HCT116 (cell line): ENCODE results near the gene ARHGAP12. TPM values are rescaled to one million over a fixed set of nuclear protein-coding genes. Genes with fewer than 3 reads are reported as not detected.

Experiments
- ATAC-seq: fragments of 200-7000 bp; cut with Tn5 transposase; 2 replicates; pipeline ENCODE4 v1.9.1; 2020; ENCODE audit warnings: mild to moderate bottlenecking, moderate library complexity
- BruUV-seq: library from RNA; stranded (reverse); fragments of 400-500 nt; replicated peaks from 2 replicates; lab custom pipeline; 2021; lab: Mats Ljungman, UMichigan
- CTCF ChIA-PET: fragments of 300-600 bp; sonication (Branson Sonifier 250); formaldehyde crosslinking; loops from one replicate; lab custom pipeline; 2021; ENCODE audit warnings: antibody characterized with exemption; lab: Charles Lee
- POLR2A ChIA-PET: fragments of 300-600, 350-600 bp; sonication (Branson Sonifier 250); formaldehyde crosslinking; loops from one replicate; lab custom pipeline; 2021; ENCODE audit warnings: antibody characterized with exemption; lab: Charles Lee
- RAD21 ChIA-PET, 2 experiments: fragments of 300-600 bp; sonication (Branson Sonifier 250); formaldehyde crosslinking; loops; one replicate each; lab custom pipeline; 2023; ENCODE audit warnings: low total read pairs in 2 of 2; ENCODE audit not compliant: uncharacterized antibody in 2 of 2, unreplicated experiment in 2 of 2, low non-redundant PET in 1 of 2; lab: Charles Lee
- DNase-seq: peaks from one replicate; pipeline ENCODE4 v3.0.0-alpha.2; 2010; ENCODE audit warnings: low read depth, low spot score
- H2AFZ ChIP-seq: fragments of 200-600 bp; shearing (Covaris generic), sonication (generic); 2 replicates; pipeline ENCODE4 v1.6.1; 2017; ENCODE audit warnings: low read depth, mixed run types, mixed read lengths, antibody characterized with exemption, low read length; ENCODE audit not compliant: poor library complexity, severe bottlenecking
- H3K27ac ChIP-seq: 2 replicates; pipeline ENCODE4 v1.5.1; 2012; ENCODE audit warnings: low read depth, low read length
- H3K27me3 ChIP-seq: fragments of 200-600 bp; sonication (generic); 2 replicates; pipeline ENCODE4 v1.6.1; 2016; ENCODE audit warnings: mixed run types, low read length, mixed read lengths; ENCODE audit not compliant: insufficient read depth
- H3K36me3 ChIP-seq, 2 experiments: fragments of 200-500 bp in 1 of 2; fragments of 200-600 bp in 1 of 2; sonication (Bioruptor generic) in 1 of 2; sonication (generic) in 1 of 2; 2 replicates each; pipeline versions ENCODE4 v1.5.1 to v1.6.1; 2014 to 2016; ENCODE audit warnings: low read length in 2 of 2, inconsistent platforms in 1 of 2, mixed read lengths in 1 of 2, mixed run types in 1 of 2; ENCODE audit not compliant: insufficient read depth in 2 of 2, control insufficient read depth in 1 of 2
- H3K4me1 ChIP-seq, 2 experiments: fragments of 200-600 bp in 1 of 2; sonication (generic) in 1 of 2; 2 replicates each; pipeline versions ENCODE4 v1.5.1 to v1.6.1; 2012 to 2017; ENCODE audit warnings: low read length in 2 of 2, inconsistent platforms in 1 of 2, mild to moderate bottlenecking in 1 of 2, mixed read lengths in 1 of 2, mixed run types in 1 of 2, moderate library complexity in 1 of 2; ENCODE audit not compliant: insufficient read depth in 2 of 2, control insufficient read depth in 1 of 2
- H3K4me2 ChIP-seq: fragments of 200-600 bp; sonication (generic); 2 replicates; pipeline ENCODE4 v1.6.1; 2017; ENCODE audit warnings: mixed run types, low read length, mixed read lengths
- H3K4me3 ChIP-seq, 2 experiments: fragments of 200-600 bp in 1 of 2; sonication (generic) in 1 of 2; replicated peaks in 1 of 2; 2 replicates each; pipeline ENCODE4 v1.5.1; 2011 to 2016; ENCODE audit warnings: low read length in 2 of 2, control low read depth in 1 of 2, low read depth in 1 of 2, mild to moderate bottlenecking in 1 of 2, mixed read lengths in 1 of 2, mixed run types in 1 of 2
- H3K79me2 ChIP-seq: fragments of 200-600 bp; sonication (generic); 2 replicates; pipeline ENCODE4 v1.6.1; 2017; ENCODE audit warnings: mild to moderate bottlenecking, mixed run types, low read length, moderate library complexity, mixed read lengths; ENCODE audit not compliant: insufficient read depth
- H3K9ac ChIP-seq: fragments of 200-600 bp; sonication (generic); 2 replicates; pipeline ENCODE4 v1.6.1; 2016; ENCODE audit warnings: low read length, mixed read lengths
- H3K9me2 ChIP-seq: fragments of 200-600 bp; sonication (generic), shearing (Covaris generic); 2 replicates; pipeline ENCODE4 v1.6.1; 2017; ENCODE audit warnings: mixed run types, mild to moderate bottlenecking, moderate library complexity; ENCODE audit not compliant: insufficient read depth
- H3K9me3 ChIP-seq, 2 experiments: fragments of 200-500 bp in 1 of 2; fragments of 200-600 bp in 1 of 2; sonication (Bioruptor generic) in 1 of 2; sonication (generic) in 1 of 2; 2 replicates each; pipeline ENCODE4 v1.6.1; 2014 to 2017; ENCODE audit warnings: low read length in 2 of 2, mixed read lengths in 2 of 2, inconsistent platforms in 1 of 2, low read depth in 1 of 2, mild to moderate bottlenecking in 1 of 2, mixed run types in 1 of 2, moderate library complexity in 1 of 2; ENCODE audit not compliant: control insufficient read depth in 1 of 2, insufficient read depth in 1 of 2
- H4K20me1 ChIP-seq: fragments of 200-600 bp; sonication (generic), shearing (Covaris generic); 2 replicates; pipeline ENCODE4 v1.6.1; 2017; ENCODE audit warnings: mixed run types, mild to moderate bottlenecking, moderate library complexity; ENCODE audit not compliant: insufficient read depth
- CTCF ChIP-seq, 3 experiments: fragments of 200-600 bp in 1 of 3; sonication (generic) in 1 of 3; IDR thresholded peaks in 2 of 3; conservative IDR thresholded peaks in 1 of 3; 2 replicates each; pipeline ENCODE4 v1.5.1; 2012 to 2017; ENCODE audit warnings: low read depth in 2 of 3, low read length in 2 of 3, antibody characterized with exemption in 1 of 3, borderline replicate concordance in 1 of 3, control low read depth in 1 of 3, mild to moderate bottlenecking in 1 of 3, mixed read lengths in 1 of 3, mixed run types in 1 of 3, moderate library complexity in 1 of 3; ENCODE audit not compliant: insufficient read depth in 1 of 3
- EGR1 ChIP-seq: IDR thresholded peaks from 2 replicates; pipeline ENCODE4 v1.6.1; 2012; ENCODE audit warnings: low read depth
- ELF1 ChIP-seq: IDR thresholded peaks from 2 replicates; pipeline ENCODE4 v1.6.1; 2012; ENCODE audit warnings: low read depth, borderline replicate concordance
- EZH2 ChIP-seq: fragments of 200-600 bp; sonication (generic); IDR thresholded peaks from 2 replicates; pipeline ENCODE4 v1.6.1; 2017; ENCODE audit warnings: antibody characterized with exemption, mixed run types
- EZH2phosphoT487 ChIP-seq: fragments of 200-600 bp; IDR thresholded peaks from 2 replicates; pipeline ENCODE4 v1.6.1; 2018; ENCODE audit warnings: antibody characterized with exemption, borderline replicate concordance
- FOSL1 ChIP-seq: IDR thresholded peaks from 2 replicates; pipeline ENCODE4 v1.6.1; 2012; ENCODE audit warnings: low read depth
- POLR2A ChIP-seq: IDR thresholded peaks from 2 replicates; pipeline ENCODE4 v1.7.0; 2011; ENCODE audit warnings: borderline replicate concordance; ENCODE audit not compliant: insufficient read depth, insufficient read length; ENCODE audit errors: extremely low read depth
- POLR2AphosphoS5 ChIP-seq: IDR thresholded peaks from 2 replicates; pipeline ENCODE4 v1.6.1; 2011; ENCODE audit warnings: mild to moderate bottlenecking, low read depth, low read length, moderate library complexity
- RAD21 ChIP-seq: IDR thresholded peaks from 2 replicates; pipeline ENCODE4 v1.6.1; 2012; ENCODE audit warnings: low read depth, mild to moderate bottlenecking
- REST ChIP-seq: IDR thresholded peaks from 2 replicates; pipeline ENCODE4 v1.6.1; 2012; ENCODE audit warnings: low read depth
- SIN3A ChIP-seq: IDR thresholded peaks from 2 replicates; pipeline ENCODE4 v1.6.1; 2012; ENCODE audit warnings: low read depth
- SP1 ChIP-seq: IDR thresholded peaks from 2 replicates; pipeline ENCODE4 v1.6.1; 2012; ENCODE audit warnings: low read depth
- SRF ChIP-seq: IDR thresholded peaks from 2 replicates; pipeline ENCODE4 v1.6.1; 2012; ENCODE audit warnings: low read depth
- TCF7L2 ChIP-seq: IDR thresholded peaks from 2 replicates; pipeline ENCODE4 v1.7.0; 2011; ENCODE audit warnings: borderline replicate concordance, inconsistent platforms; ENCODE audit not compliant: insufficient read depth, insufficient read length; ENCODE audit errors: extremely low read depth
- YY1 ChIP-seq: IDR thresholded peaks from 2 replicates; pipeline ENCODE4 v1.6.1; 2011; ENCODE audit warnings: low read length, low read depth, moderate library complexity, mild to moderate bottlenecking; ENCODE audit not compliant: insufficient replicate concordance; ENCODE audit errors: extremely low read depth
- ZFX ChIP-seq: fragments of 450-650 bp; IDR thresholded peaks from 2 replicates; pipeline ENCODE4 v1.6.1; 2017
- ZNF274 ChIP-seq: fragments of 200-500 bp; sonication (Bioruptor generic); IDR thresholded peaks from 2 replicates; pipeline ENCODE4 v1.6.1; 2014; ENCODE audit warnings: mild to moderate bottlenecking, low read depth, low read length, inconsistent platforms
- intact Hi-C: fragments of 100-400 bp; cut with micrococcal nuclease; formaldehyde crosslinking; loops from 2 replicates; pipeline ENCODE4 v1.10.0; 2022
- total RNA-seq: library from RNA; stranded (reverse); gene quantifications from one replicate; pipeline ENCODE4 v1.2.1, GENCODE V29; 2021; ENCODE audit not compliant: unreplicated experiment
- TF ChIP-seq, protein P1 (sequence below): IDR thresholded peaks from 2 replicates; pipeline ENCODE4 v1.6.1; 2011; ENCODE audit warnings: mild to moderate bottlenecking, low read length, moderate library complexity; ENCODE audit not compliant: insufficient replicate concordance; ENCODE audit errors: extremely low read depth
- TF ChIP-seq, protein P2 (sequence below): IDR thresholded peaks from 2 replicates; pipeline ENCODE4 v1.6.1; 2012

The ARHGAP12 gene
- total RNA-seq, 1 experiment from 2014 or later = 80.3 TPM

GRCh38 chr10:31908157-31908556 lies 20.5 kb downstream of the ARHGAP12 start:
- no peak overlapping the region for H3K4me2 ChIP-seq
- peaks cover 12 to 28% of the 10 kb centered on the region in 2 experiments; a peak in 3 of 4 replicates for H3K36me3 ChIP-seq
- TF ChIP-seq EGR1 (no peak), TCF7L2 (no peak), EZH2phosphoT487 (no peak), POLR2A (no peak), YY1 (no peak), SIN3A (no peak), SP1 (no peak), ZNF274 (no peak), CTCF (IDR thresholded peaks at IDR 0.05 in 2 of 3, conservative IDR thresholded peaks at IDR 0.05 in 1 of 3; ENCODE audit: borderline replicate concordance in 1 of 3, insufficient read depth in 1 of 3, low read depth in 2 of 3, low read length in 2 of 3) (no peak), EZH2 (no peak), ZFX (no peak), SRF (no peak), ELF1 (no peak), POLR2AphosphoS5 (no peak), FOSL1 (no peak), RAD21 (no peak), REST (no peak)
- TF ChIP-seq, protein P1, sequence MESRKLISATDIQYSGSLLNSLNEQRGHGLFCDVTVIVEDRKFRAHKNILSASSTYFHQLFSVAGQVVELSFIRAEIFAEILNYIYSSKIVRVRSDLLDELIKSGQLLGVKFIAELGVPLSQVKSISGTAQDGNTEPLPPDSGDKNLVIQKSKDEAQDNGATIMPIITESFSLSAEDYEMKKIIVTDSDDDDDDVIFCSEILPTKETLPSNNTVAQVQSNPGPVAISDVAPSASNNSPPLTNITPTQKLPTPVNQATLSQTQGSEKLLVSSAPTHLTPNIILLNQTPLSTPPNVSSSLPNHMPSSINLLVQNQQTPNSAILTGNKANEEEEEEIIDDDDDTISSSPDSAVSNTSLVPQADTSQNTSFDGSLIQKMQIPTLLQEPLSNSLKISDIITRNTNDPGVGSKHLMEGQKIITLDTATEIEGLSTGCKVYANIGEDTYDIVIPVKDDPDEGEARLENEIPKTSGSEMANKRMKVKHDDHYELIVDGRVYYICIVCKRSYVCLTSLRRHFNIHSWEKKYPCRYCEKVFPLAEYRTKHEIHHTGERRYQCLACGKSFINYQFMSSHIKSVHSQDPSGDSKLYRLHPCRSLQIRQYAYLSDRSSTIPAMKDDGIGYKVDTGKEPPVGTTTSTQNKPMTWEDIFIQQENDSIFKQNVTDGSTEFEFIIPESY = no peak
- TF ChIP-seq, protein P2, sequence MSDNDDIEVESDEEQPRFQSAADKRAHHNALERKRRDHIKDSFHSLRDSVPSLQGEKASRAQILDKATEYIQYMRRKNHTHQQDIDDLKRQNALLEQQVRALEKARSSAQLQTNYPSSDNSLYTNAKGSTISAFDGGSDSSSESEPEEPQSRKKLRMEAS = no peak
- no peak overlapping the region for H3K27ac ChIP-seq
- peaks cover 100% of the 10 kb centered on the region for H3K79me2 ChIP-seq
- no peak overlapping the region for H3K9ac ChIP-seq
- H2AFZ ChIP-seq = no peak overlapping the region
- CTCF ChIA-PET = no interaction called here
- H4K20me1 ChIP-seq = peaks cover 11% of the 10 kb centered on the region; the same call in 1 of the 2 replicates
- TSS peak; percentile 47 for BruUV-seq
- intact Hi-C loops = no loop called here
- no peaks in the 10 kb centered on the region for H3K9me3 ChIP-seq
- RAD21 ChIA-PET = no interaction called here
- DNase-seq = no peak
- peaks cover 40 to 54% of the 10 kb centered on the region in 2 experiments for H3K4me1 ChIP-seq
- no peaks in the 10 kb centered on the region for H3K27me3 ChIP-seq
- POLR2A ChIA-PET = no interaction called here
- ATAC-seq = no peak
- no peaks in the 10 kb centered on the region for H3K9me2 ChIP-seq
- H3K4me3 ChIP-seq = no peak overlapping the region
